GM21723 (cell line): ENCODE data around the gene KIF22.
"Not testable (repeated sequence)": the region's sequence is repeated elsewhere in the genome, so short reads cannot be mapped to it uniquely, and the experiment has no call there.

ENCODE experiments used
- ATAC-seq: cut with Tn5 transposase; IDR thresholded peaks from one replicate; pipeline ENCODE4 v1.9.1; 2021; ENCODE audit warnings: mild to moderate bottlenecking, moderate library complexity; ENCODE audit not compliant: unreplicated experiment

KIF22 gene

GRCh38 chr16:29793153-29793552 lies 2.6 kb downstream of the KIF22 start:
- ATAC-seq: not testable (repeated sequence)

DNA sequence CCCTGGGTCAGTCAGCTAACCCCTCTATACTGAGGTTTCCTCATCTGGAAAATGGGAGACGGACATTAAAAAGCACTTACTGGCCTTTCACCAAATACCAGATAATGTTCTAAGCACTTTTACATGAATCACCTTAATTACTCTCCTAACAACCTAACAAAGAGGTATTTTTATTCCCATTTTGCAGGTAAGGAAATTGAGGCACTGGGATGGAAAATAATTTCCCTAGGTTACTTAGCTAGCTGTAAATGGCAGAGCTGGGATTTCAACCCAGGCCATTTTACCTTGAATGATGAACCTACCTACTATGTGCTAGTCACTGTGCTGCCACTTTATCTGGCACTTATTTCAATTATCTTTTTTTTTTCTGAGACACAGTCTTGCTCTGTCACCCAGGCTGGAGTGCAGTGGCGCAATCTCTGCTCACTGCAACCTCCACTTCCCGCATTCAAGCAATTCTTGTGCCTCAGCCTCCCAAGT lies 3.7 kb downstream of the KIF22 start:
- no peak for ATAC-seq

- no peak for ATAC-seq
Measured at GRCh38 chr16:29802416-29802935, 11.9 kb downstream of the KIF22 start.

- no peak for ATAC-seq
Measured at GRCh38 chr16:29804020-29804419, 13.5 kb downstream of the KIF22 start.

DNA sequence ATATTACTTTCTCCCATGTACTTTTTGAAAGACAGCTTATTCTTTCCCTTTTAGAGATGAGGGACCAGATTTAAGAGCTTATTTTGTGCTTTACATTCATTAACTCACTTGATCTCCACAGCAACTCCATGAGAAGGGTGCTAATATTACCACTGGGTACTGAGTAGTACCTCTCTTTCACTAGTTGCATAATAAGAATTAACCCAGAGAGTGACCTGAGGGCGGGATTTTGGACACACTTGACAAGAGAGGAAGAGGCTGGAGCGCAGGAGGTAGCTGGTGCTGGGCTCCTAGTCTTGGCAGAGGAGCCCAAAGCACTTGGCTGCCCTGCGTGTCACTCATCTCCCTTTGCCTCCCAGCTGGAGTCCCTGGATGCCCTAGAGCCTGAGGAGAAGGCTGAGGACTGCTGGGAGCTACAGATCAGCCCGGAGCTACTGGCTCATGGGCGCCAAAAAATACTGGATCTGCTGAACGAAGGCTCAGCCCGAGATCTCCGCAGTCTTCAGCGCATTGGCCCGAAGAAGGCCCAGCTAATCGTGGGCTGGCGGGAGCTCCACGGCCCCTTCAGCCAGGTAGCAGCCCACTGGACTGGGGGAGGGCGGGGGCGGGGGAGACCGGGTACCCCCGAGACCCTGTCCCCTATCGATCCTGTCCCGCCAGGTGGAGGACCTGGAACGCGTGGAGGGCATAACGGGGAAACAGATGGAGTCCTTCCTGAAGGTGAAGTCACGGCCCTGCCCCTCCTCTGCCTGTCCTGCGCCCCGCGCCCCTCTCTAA lies 14.1 kb downstream of the KIF22 start:
- no peak for ATAC-seq

- peak; percentile 42 for ATAC-seq
Measured at GRCh38 chr16:29805232-29806098, 14.9 kb downstream of the KIF22 start.

DNA sequence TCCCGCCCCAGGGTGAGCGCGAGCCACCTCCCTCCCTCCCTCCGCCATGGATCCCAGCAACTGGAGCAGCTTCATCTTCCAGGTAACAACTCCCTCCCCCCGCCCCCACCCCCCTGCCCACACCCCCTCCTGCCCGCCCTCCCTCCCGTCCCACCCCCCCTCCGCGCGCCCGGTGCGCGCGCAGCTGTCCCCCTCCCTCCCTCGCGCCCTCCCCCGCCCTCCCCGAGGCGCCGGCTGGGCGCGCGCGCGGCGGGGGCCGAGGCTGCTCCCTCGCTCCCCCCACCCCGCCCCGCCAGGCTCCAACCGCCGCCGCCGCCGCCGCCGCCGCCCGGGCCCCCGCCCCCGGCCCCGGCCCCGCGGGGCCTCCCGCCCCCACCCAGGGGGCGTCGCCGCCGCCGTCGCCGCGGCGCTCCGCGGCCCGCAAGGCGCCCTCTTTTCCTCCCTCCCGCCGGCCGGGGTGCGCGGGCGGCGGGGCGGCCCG lies 15.6 kb downstream of the KIF22 start, which contains the start of gene MAZ:
Gene MAZ (plus strand): TSS at position 431 of the 481 bp plus-strand sequence. CDS start 173 bp downstream, outside the sequence.
- ATAC-seq: no peak

GRCh38 chr16:29806641-29807425 lies 16.3 kb downstream of the KIF22 start:
- no peak for ATAC-seq

DNA sequence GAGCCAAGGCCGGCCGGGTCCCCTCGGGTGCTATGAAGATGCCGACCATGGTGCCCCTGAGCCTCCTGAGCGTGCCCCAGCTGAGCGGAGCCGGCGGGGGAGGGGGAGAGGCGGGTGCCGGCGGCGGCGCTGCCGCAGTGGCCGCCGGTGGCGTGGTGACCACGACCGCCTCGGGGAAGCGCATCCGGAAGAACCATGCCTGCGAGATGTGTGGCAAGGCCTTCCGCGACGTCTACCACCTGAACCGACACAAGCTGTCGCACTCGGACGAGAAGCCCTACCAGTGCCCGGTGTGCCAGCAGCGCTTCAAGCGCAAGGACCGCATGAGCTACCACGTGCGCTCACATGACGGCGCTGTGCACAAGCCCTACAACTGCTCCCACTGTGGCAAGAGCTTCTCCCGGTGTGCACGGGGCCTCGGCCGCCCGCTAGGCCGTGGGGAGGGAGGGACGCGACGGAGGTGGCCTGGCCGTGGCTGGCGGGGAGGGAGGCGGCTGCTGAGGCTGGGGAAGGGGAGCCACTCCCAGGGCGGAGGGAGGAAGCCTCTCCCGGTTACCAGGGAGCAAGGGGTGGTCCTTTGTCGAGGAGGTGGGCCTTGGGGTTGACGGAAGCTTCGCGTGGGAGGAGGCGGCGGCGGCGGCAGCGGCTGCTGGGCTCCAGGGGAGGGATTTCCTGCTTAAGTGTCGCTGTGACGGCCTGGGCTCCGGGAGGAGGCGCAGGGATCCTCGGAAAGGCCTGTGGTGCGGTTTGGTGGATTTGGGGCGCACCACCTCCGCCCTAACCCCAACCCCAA lies 17.1 kb downstream of the KIF22 start:
- peak; percentile 26 for ATAC-seq

DNA sequence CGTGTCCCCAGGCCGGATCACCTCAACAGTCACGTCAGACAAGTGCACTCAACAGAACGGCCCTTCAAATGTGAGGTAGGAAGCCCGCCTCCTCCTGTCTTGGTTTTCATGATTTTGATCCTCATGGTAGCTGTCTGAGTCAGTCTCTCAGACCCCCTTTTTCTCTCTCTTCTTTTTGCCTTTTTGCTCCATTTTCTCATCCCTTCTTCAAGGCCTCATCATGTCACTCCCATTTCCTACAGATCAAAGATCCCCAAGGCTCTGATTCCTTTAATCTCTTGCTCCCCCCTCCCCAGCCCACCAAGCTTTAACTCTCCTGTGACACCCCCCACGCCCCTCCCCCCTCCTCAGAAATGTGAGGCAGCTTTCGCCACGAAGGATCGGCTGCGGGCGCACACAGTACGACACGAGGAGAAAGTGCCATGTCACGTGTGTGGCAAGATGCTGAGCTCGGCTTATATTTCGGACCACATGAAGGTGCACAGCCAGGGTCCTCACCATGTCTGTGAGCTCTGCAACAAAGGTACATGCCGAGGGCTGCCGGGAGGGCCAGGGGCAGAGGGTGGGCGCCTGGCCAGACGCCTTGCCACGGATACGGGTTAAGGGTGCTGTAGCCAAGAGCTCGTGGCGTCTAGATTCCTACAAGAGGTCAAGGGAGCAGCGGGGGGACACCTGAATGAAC lies 17.8 kb downstream of the KIF22 start:
- ATAC-seq: no peak

DNA sequence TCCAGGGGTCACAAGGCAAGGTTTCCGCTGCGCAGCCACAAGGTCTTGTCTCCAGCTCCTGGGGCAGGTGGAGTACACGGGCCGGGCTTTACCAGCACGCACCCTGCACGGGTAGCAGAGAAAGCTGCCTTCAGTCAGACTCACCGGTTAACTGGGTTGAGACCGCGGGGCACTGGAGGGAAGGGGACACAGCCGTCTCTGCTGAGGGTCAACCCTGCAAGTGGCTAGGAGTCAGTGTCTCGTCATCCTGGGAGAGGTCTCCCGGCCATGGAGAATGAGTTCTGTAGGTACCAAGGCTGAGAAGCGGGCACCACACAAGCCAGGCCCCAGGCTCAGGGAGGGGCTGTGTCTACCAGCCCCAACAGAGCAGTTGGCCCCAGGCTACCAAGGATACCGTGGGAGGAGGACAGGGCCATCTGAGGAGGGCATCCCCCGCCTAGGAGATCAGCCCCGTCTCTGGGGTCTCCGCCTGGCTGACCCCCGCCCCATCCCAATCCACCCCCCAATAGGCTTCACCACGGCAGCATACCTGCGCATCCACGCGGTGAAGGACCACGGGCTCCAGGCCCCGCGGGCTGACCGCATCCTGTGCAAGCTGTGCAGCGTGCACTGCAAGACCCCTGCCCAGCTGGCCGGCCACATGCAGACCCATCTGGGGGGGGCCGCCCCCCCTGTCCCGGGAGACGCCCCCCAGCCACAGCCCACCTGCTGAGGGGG lies 18.6 kb downstream of the KIF22 start:
- no peak for ATAC-seq

DNA sequence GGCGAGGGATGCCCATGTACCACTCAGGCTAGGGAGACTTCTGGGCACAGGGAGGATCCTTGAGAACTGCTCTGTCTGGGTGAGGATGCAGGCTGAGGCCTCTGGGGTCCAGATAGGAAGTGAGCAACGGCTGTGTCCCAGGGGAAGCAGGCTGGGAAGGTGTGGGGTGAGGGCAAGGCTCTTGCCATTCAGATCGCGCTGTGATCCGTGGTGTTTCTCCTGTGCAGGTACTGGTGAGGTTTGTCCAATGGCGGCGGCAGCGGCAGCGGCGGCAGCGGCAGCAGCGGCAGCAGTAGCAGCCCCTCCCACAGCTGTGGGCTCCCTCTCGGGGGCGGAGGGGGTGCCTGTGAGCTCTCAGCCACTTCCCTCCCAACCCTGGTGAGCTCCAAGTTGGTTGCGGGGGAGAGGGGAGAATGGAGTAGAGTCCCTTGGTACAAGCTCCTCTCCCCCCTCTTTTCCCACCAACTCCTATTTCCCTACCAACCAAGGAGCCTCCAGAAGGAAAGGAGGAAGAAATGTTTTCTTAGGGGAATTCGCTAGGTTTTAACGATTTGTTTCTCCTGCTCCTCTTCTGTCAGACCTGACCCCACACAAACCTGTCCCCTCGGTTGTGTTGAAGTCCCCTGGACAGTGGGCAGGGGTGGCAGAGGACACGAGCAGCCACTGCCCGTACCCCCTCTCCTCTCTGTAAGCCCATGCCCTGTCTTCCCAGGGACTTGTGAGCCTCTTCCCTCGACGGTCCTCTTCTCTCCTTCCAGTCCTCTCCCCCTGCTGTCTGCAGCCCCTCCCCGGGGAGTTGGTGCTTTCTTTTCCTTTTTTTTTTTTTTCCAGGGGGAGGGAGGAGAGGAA lies 19.5 kb downstream of the KIF22 start:
- ATAC-seq: no peak

GRCh38 chr16:29810699-29811169 lies 20.2 kb downstream of the KIF22 start:
- no peak for ATAC-seq

GRCh38 chr16:29811170-29811895 lies 20.8 kb downstream of the KIF22 start:
- ATAC-seq: peak; percentile 40

DNA sequence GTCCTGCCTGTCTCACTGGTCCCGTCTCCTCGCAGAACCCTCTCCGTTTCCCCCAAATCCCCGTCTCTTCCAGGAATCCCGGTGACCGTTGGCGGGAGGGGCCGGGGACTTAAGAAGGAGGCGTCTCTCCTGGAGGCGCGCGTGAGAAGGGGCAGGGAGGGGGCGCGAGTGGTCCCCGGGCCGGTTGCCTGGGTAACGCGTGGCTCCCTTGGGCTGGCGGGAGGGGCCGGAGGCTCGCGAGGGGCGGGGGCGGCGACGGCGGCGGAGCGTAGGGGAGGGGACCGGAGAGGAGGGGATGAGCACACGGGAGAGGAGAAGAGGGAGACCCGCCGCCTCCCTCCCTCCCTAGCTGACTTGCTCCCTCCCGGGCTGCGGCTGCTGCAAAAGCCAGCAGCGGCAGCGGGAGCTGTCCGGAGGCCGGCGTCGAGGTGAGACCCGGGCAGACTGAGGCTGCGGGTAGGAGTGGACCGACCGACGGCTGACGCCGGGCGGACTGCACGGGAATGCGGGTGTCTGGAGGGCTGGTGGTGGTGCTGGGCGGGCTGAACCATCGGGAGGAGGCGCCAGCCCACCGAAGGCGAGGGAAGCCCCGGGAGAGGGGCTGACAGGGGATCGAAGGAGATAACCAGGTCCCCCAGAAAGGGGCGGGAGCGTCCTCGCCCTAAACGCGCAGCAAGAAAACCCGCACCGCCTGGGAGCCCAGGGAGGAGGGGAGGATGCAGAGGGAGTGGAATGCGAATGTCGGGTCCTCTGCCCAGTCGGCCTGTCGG lies 21.5 kb downstream of the KIF22 start, which contains the start of gene PRRT2:
Gene PRRT2 (plus strand): TSS at position 298 of the 770 bp plus-strand sequence. CDS start 862 bp downstream, outside the sequence.
- ATAC-seq: no peak
